ENCODE data around the gene VPS26A.

Gene VPS26A

DNA sequence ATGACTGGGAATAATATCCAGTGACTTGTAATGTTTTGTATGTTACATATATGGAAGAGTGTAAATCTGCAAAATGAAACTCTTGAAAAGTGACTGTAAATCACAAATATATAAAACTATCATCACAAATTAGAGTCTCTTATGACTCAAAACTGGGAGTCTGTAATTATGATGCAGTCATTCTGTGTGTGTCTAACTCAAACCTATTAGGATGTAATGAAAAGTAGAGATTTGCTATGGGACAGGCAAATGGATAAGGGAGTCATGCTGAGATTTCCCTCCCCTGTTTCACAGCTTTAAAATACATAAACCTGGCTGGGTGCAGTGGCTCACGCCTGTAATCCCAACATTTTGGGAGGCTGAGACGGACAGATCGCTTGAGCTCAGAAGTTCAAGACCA, 87.5 kb downstream of the VPS26A start:
- H3K27me3 Mint-ChIP-seq, result peaks cover 0 to 5% of the 10 kb centered on the region in 2 donors
- H3K4me1 Mint-ChIP-seq, result peaks cover 3 to 18% of the 10 kb centered on the region in 2 donors
- no peaks in the 10 kb centered on the region for H3K9me3 Mint-ChIP-seq
- peaks cover 10 to 21% of the 10 kb centered on the region in 2 donors for H3K36me3 Mint-ChIP-seq
- no peak overlapping the region for H3K4me3 Mint-ChIP-seq
- H3K27ac Mint-ChIP-seq, result no peak overlapping the region
- DNase-seq (no peak), ATAC-seq (replicated peaks) (no peak)

DNA sequence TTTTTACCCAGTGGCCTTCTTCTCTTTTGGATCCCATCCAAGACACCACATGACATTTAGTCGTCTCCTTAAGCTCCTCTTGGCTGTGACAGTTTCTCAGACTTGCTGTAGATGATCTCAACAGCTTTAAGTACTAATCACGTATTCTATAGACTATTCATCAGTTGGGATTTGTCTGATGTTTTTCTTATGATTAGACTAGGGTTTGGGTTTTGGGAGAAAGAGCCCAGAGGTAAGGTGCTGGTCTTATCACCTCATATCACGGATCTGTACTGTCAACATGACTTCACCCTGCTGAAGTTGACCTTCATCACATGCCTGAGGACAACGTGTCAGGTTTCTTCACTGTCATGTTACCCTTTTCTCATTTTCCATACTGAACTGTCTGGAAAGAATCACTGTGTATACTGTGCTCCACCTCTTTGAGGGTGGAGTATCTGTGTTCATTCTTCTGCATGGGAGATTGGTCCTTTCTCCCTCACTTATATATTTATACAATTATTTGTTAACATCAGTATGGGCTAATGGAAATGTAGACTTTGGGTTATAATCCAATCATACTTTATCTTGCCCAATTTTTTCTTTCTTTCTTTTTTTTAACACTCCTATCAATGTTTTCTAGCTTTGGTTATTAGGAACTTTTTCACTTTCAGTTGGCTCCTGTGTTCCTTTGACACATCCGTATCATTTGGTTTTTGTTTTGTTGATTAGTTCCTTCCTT, 89.8 kb downstream of the VPS26A start:
- Mint-ChIP-seq H3K9me3 (no peaks in the 10 kb centered on the region), H3K27me3 (peaks cover 0 to 5% of the 10 kb centered on the region in 2 donors), H3K4me3 (no peak overlapping the region), H3K27ac (no peak overlapping the region), H3K4me1 (peaks cover 3 to 18% of the 10 kb centered on the region in 2 donors), H3K36me3 (peaks cover under 1 to 8% of the 10 kb centered on the region in 2 donors)
- DNase-seq (no peak), ATAC-seq (replicated peaks) (no peak)

DNA sequence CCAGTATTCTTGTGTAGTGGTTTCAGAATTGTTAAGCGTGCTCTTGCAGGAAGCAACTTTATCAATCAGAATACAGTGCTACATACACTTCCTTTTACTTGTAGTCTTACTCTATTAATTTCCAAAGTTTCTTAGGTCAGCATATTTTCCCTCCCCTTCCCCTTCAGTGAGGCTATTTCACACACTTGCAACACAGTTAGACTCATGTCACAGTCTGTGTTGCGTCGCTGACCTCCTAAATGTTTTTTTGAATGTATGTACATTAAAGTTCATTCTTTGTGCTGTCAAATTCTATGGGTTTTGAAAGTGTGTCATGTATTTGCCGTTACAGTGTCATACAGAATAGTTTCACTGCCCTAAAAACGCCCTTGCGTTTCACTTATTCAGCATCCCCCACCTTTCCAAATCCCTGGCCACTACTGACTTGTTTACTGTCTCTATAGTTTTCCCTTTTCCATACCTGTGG, 90.7 kb downstream of the VPS26A start:
- DNase-seq, result no peak
- Mint-ChIP-seq H3K9me3 (no peaks in the 10 kb centered on the region), H3K27me3 (peaks cover 0 to 5% of the 10 kb centered on the region in 2 donors), H3K4me1 (peaks cover 3 to 18% of the 10 kb centered on the region in 2 donors), H3K27ac (no peak overlapping the region), H3K36me3 (no peaks in the 10 kb centered on the region), H3K4me3 (no peak overlapping the region)
- no peak for ATAC-seq (replicated peaks)

DNA sequence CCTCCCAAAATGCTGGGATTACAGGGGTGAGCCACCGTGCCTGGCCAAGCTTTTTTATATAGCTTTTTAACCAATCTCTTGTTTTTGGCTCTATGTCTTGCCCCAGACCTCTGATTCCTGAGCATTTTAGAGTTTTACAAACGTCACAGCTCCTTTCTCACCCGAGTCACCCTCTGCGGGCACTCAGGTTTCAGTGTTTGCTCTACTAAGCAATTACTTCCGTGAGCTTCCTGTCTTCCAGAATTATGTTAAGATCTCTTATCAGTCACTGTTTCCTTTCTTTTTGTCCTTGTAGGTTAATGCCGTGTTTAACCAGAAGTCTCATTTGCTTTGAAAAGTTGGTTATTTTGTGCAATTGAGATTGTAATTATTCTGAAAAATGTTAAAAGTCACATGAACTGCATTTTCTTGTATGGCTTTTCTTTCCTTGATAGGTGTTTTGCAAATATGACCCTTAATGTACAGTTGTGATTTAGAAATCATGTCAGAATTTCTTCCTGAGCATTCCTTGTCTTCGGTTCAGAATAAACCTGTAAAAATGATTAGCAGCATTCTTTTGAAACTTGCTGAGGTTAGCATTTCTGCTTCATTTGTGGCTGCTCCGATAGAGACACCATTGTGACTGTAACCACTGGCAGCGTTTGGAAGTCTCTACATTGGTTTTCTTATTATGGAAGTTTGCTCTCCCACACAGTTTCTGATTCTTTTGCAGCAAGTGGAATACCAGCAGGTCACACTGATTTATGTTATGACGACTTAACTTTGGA, 91.6 kb downstream of the VPS26A start:
- peaks cover 0 to 8% of the 10 kb centered on the region in 2 donors for H3K27me3 Mint-ChIP-seq
- H3K9me3 Mint-ChIP-seq, result no peaks in the 10 kb centered on the region
- no peak for DNase-seq
- peaks cover 5 to 13% of the 10 kb centered on the region in 2 donors for H3K4me1 Mint-ChIP-seq
- no peaks in the 10 kb centered on the region for H3K36me3 Mint-ChIP-seq
- H3K4me3 Mint-ChIP-seq, result no peak overlapping the region
- no peak overlapping the region for H3K27ac Mint-ChIP-seq
- peak in 1 of 2 donors; percentile 31 for ATAC-seq (replicated peaks)

DNA sequence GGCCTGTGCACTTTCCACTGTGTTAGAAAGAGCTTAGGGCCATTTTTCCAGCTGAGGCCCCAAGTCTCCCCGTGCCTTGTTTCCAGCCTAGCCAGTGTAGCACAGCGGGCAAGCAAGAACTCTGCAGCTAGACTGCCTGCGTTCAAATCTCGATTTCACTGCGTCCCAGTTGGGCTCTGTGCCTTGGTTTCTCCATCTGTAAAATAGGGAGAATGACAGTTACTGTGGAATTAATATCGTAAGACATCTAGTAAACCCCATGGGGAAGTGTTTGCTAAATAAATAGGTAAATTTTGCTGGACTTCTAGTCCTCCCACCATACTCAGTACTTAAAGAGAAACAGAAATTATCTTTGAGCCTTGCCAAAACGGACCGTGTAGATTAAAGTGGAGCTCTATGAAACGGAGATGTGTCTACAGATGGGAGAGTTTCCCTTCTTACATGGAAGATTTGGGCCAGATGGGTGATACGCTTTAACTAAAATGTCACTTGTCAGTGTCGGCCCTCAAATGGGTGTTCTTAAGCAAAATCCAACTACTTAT, 92.7 kb downstream of the VPS26A start:
- DNase-seq, result no peak
- Mint-ChIP-seq H3K9me3 (no peaks in the 10 kb centered on the region), H3K4me3 (no peak overlapping the region), H3K27me3 (peaks cover 0 to 10% of the 10 kb centered on the region in 2 donors), H3K27ac (no peak overlapping the region), H3K36me3 (no peaks in the 10 kb centered on the region), H3K4me1 (peaks cover 8 to 16% of the 10 kb centered on the region in 2 donors)
- no peak for ATAC-seq (replicated peaks)

DNA sequence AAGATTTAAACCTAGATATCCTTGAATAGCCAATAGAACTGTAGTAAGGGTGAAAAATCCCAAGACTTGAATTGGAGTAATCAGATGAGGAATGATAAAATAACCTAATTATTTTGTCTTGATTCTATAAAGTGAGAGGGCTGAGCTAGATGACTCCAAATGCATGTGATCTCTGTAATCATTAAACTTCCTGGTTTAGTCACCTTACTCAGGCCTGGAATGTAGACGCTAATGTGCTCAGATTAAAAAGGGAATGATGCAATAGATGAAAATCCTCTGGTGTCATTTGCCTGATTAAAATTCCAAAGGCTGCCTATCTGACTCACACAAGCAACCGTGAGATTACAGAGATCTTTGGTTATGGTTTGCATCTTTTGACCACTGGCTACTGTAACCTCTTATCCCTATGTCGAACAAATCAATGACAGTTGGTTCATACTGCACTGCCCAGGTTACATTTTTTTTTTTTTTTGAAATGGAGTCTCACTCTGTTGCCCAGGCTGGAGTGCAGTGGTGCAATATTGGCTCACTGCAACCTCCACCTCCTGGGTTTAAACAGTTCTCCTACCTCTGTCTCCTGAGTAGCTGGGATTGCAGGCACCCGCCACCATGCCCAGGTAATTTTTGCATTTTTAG, 93.3 kb downstream of the VPS26A start:
- Mint-ChIP-seq H3K4me1 (peaks cover 9 to 22% of the 10 kb centered on the region in 2 donors), H3K27me3 (peaks cover 0 to 10% of the 10 kb centered on the region in 2 donors)

DNA sequence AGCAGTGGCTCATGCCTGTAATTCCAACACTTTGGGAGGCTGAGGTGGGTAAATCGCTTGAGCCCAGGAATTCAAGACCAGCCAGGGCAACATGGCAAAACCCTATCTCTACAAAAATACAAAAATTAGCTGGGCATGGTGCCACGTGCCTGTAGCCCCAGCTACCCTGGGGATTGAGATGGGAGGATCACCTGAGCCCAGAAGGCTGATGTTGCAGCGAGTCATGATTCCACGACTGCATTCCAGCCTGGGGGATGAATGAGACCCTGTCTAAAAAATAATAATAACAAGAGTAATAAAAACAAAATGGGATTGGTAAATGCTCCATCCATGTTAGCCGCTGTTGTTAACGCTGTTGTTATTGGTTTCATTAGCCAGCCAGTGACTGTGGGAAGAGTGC, 94.9 kb downstream of the VPS26A start:
- H3K36me3 Mint-ChIP-seq, result no peaks in the 10 kb centered on the region
- H3K27ac Mint-ChIP-seq, result no peak overlapping the region
- no peak for DNase-seq
- H3K4me1 Mint-ChIP-seq, result peaks cover 9 to 33% of the 10 kb centered on the region in 2 donors
- H3K27me3 Mint-ChIP-seq, result peaks cover 0 to 10% of the 10 kb centered on the region in 2 donors
- ATAC-seq (replicated peaks), result no peak
- no peaks in the 10 kb centered on the region for H3K9me3 Mint-ChIP-seq
- H3K4me3 Mint-ChIP-seq, result no peak overlapping the region

More for the DNA sequence above, 93.3 kb downstream of the VPS26A start:
- Mint-ChIP-seq H3K9me3 (no peaks in the 10 kb centered on the region), H3K27ac (no peak overlapping the region), H3K4me3 (no peak overlapping the region), H3K36me3 (no peaks in the 10 kb centered on the region)
- ATAC-seq (replicated peaks) (no peak), DNase-seq (no peak)

DNA sequence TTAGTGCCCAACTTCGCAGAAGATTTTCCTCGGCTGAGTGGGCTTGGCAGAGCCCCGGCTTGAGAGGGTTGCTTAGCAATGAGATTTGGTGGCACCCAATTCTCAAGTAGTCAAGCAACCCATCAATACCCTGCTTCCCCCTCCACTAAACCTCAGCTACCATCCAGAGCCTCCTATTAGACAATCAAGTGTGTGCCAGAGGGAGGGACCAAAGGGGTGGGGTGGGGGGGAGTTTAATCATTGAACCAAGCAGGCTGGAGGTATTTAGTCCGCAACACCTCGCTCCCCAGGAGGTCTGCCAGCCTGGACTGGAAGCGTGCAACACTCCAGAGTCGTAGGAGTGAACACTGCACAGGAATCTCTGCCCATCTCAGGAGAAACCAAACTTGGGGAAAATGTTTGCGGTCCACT, 96.1 kb downstream of the VPS26A start, which contains the start of gene HKDC1:
HKDC1 (plus strand) TSS at position 292 of the 411 bp plus-strand sequence; CDS start at position 396, 104 bp downstream.
- DNase-seq, result no peak
- no peak for ATAC-seq (replicated peaks)
- Mint-ChIP-seq H3K9me3 (no peaks in the 10 kb centered on the region), H3K4me3 (no peak within 1 kb of the TSS), H3K27me3 (peaks cover 0 to 10% of the 10 kb centered on the region in 2 donors), H3K27ac (no peak within 1 kb of the TSS), H3K36me3 (no peaks in the 10 kb centered on the region), H3K4me1 (peaks cover 12 to 34% of the 10 kb centered on the region in 2 donors)

DNA sequence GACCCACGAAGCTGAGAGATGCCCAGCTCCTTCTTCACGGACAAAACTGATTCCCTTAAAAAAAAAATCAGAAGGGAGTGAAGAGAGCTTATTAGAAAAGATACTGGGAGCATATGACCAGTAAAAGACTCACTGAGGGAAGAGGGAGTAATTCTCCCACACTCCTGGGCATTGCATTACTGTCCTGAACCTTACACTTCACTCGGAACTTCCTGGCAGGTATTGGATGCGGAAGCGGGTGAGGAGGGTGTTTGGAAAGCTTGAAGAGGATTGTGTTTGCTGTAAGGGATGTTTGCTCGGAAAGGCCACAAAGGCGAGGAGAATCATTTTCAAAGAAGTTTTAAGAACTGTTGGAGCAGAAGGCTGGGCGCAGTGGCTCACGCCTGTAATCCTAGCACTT, 96.5 kb downstream of the VPS26A start:
- Mint-ChIP-seq H3K4me3 (no peak overlapping the region), H3K4me1 (peaks cover 10 to 34% of the 10 kb centered on the region in 2 donors), H3K36me3 (no peaks in the 10 kb centered on the region), H3K27ac (no peak overlapping the region), H3K9me3 (no peaks in the 10 kb centered on the region), H3K27me3 (peaks cover 0 to 7% of the 10 kb centered on the region in 2 donors)
- ATAC-seq (replicated peaks) (no peak), DNase-seq (no peak)
